NB4 (cell line): ENCODE measurements around the gene TRMT1.

Source experiments
- CTCF ChIP-seq: IDR thresholded peaks from one replicate; pipeline ENCODE4 v1.5.1; 2012; ENCODE audit warnings: low read depth, low read length
- MYC ChIP-seq: IDR thresholded peaks from 2 replicates; pipeline ENCODE4 v1.6.1; 2011; ENCODE audit warnings: low read depth, low read length
- POLR2A ChIP-seq: IDR thresholded peaks from 2 replicates; pipeline ENCODE4 v1.6.1; 2011; ENCODE audit warnings: mild to moderate bottlenecking; ENCODE audit not compliant: insufficient read length; ENCODE audit errors: extremely low read depth

- TF ChIP-seq CTCF (no peak), MYC (no peak), POLR2A (no peak)
Measured at GRCh38 chr19:13085666-13086065, 30.9 kb downstream of the TRMT1 start.
